ENCODE results near the gene DNAI4.
"Not testable (repeated sequence)": the region's sequence is repeated elsewhere in the genome, so short reads cannot be mapped to it uniquely, and the experiment has no call there.

Gene DNAI4

GRCh38 chr1:66850989-66851388, 73.7 kb downstream of the DNAI4 start:
- DNase-seq = no peak
- intact Hi-C loops (cut with DNase I) = no loop called here

- intact Hi-C loops (cut with DNase I) = no loop called here
- DNase-seq = no peak
Measured at GRCh38 chr1:66848193-66848592, 76.5 kb downstream of the DNAI4 start.

GRCh38 chr1:66840929-66841328, 83.7 kb downstream of the DNAI4 start:
- intact Hi-C loops (cut with DNase I) = no loop called here
- no peak for DNase-seq

- no peak for DNase-seq
- intact Hi-C loops (cut with DNase I) = no loop called here
Measured at GRCh38 chr1:66834926-66835325, 89.7 kb downstream of the DNAI4 start.

GRCh38 chr1:66833112-66833511, 91.5 kb downstream of the DNAI4 start:
- DNase-seq = no peak
- intact Hi-C loops (cut with DNase I) = no loop called here

- no peak for DNase-seq
- intact Hi-C loops (cut with DNase I) = no loop called here
Measured at GRCh38 chr1:66831529-66832239, 93.0 kb downstream of the DNAI4 start.

- no peak for DNase-seq
- intact Hi-C loops (cut with DNase I) = no loop called here
Measured at GRCh38 chr1:66824771-66825170, 99.9 kb downstream of the DNAI4 start.

GRCh38 chr1:66809736-66810326, 114.8 kb downstream of the DNAI4 start:
- intact Hi-C loops (cut with DNase I) = no loop called here
- DNase-seq = no peak

GRCh38 chr1:66809245-66809644, 115.4 kb downstream of the DNAI4 start:
- DNase-seq = no peak

GRCh38 chr1:66795839-66796238, 128.8 kb downstream of the DNAI4 start:
- intact Hi-C loops (cut with DNase I); DNase-seq: not testable (repeated sequence)

More at GRCh38 chr1:66809245-66809644, 115.4 kb downstream of the DNAI4 start:
- intact Hi-C loops (cut with DNase I) = no loop called here

- intact Hi-C loops (cut with DNase I) = no loop called here
- DNase-seq = no peak
Measured at GRCh38 chr1:66791621-66792610, 132.7 kb downstream of the DNAI4 start.

GRCh38 chr1:66788231-66788939, 136.3 kb downstream of the DNAI4 start:
- intact Hi-C loops (cut with DNase I) = no loop called here
- no peak for DNase-seq

- intact Hi-C loops (cut with DNase I) = no loop called here
- no peak for DNase-seq
Measured at GRCh38 chr1:66787641-66788040, 137.0 kb downstream of the DNAI4 start.

- DNase-seq; intact Hi-C loops (cut with DNase I): not testable (repeated sequence)
Measured at GRCh38 chr1:66785800-66786199, 138.9 kb downstream of the DNAI4 start.

GRCh38 chr1:66779475-66780078, 145.1 kb downstream of the DNAI4 start:
- DNase-seq = no peak
- intact Hi-C loops (cut with DNase I) = loop anchor here (10.0 kb wide), 1 partner anchor 725 kb away; no protein-coding TSS in a partner anchor

- intact Hi-C loops (cut with DNase I) = loop anchor here (10.0 kb wide), 1 partner anchor 726 kb away; no protein-coding TSS in a partner anchor
Measured at GRCh38 chr1:66778969-66779368, 145.7 kb downstream of the DNAI4 start.

GRCh38 chr1:66778266-66778665, 146.4 kb downstream of the DNAI4 start:
- intact Hi-C loops (cut with DNase I) = loop anchor here (10.0 kb wide), 1 partner anchor 727 kb away; no protein-coding TSS in a partner anchor

More at GRCh38 chr1:66778969-66779368, 145.7 kb downstream of the DNAI4 start:
- DNase-seq = no peak

GRCh38 chr1:66777831-66778230, 146.8 kb downstream of the DNAI4 start:
- DNase-seq = no peak
- intact Hi-C loops (cut with DNase I) = loop anchor here (10.0 kb wide), 1 partner anchor 727 kb away; no protein-coding TSS in a partner anchor

More at GRCh38 chr1:66778266-66778665, 146.4 kb downstream of the DNAI4 start:
- no peak for DNase-seq

GRCh38 chr1:66775646-66776045, 149.0 kb downstream of the DNAI4 start:
- intact Hi-C loops (cut with DNase I) = loop anchor here (10.0 kb wide), 1 partner anchor 729 kb away; no protein-coding TSS in a partner anchor
- DNase-seq = no peak

Measured in posterior cingulate gyrus (tissue), 11 donors.